Keratinocyte (primary cell): ENCODE measurements around the gene ADGRG2. TPM values are rescaled to one million over a fixed set of nuclear protein-coding genes. Genes with fewer than 3 reads are reported as not detected.

Experiments
- DNase-seq: peaks from one replicate; pipeline ENCODE4 v3.0.0-alpha.2; 2011; ENCODE audit warnings: low read depth, missing footprints, low spot score
- FAIRE-seq: peaks from 2 replicates; lab custom pipeline; 2011; peaks lifted over from hg19 to GRCh38; lab: Jason Lieb, UNC
- H2AFZ ChIP-seq: 2 replicates; pipeline ENCODE4 v1.6.0; 2012; ENCODE audit warnings: low read length, control low read depth, inconsistent platforms; ENCODE audit not compliant: control insufficient read depth
- H3K27ac ChIP-seq: 2 replicates; pipeline ENCODE4 v1.5.1; 2011; ENCODE audit warnings: low read length; ENCODE audit not compliant: control insufficient read depth, insufficient read depth
- H3K27me3 ChIP-seq: 3 replicates; pipeline ENCODE4 v1.6.0; 2011; ENCODE audit warnings: low read length; ENCODE audit not compliant: control insufficient read depth, insufficient read depth; ENCODE audit errors: extremely low read depth
- H3K36me3 ChIP-seq, 2 experiments: 2 replicates in 1 of 2; 3 replicates in 1 of 2; pipeline ENCODE4 v1.5.1; 2011; ENCODE audit warnings: low read length in 2 of 2, mild to moderate bottlenecking in 1 of 2; ENCODE audit not compliant: control insufficient read depth in 2 of 2, insufficient read depth in 2 of 2; ENCODE audit errors: extremely low read depth in 1 of 2
- H3K4me1 ChIP-seq: 3 replicates; pipeline ENCODE4 v1.5.1; 2011; ENCODE audit warnings: low read length; ENCODE audit not compliant: control insufficient read depth, insufficient read depth; ENCODE audit errors: extremely low read depth
- H3K4me2 ChIP-seq: 3 replicates; pipeline ENCODE4 v1.6.0; 2011; ENCODE audit warnings: low read depth, low read length; ENCODE audit not compliant: control insufficient read depth, insufficient read depth; ENCODE audit errors: extremely low read depth
- H3K4me3 ChIP-seq, 3 experiments: fragments of 200-600 bp in 1 of 3; sonication (generic) in 1 of 3; 2 replicates in 2 of 3; 3 replicates in 1 of 3; pipeline ENCODE4 v1.5.1; 2011 to 2016; ENCODE audit warnings: low read length in 3 of 3, mild to moderate bottlenecking in 3 of 3, control low read depth in 2 of 3, inconsistent platforms in 1 of 3, low read depth in 1 of 3, mixed read lengths in 1 of 3, mixed run types in 1 of 3, moderate library complexity in 1 of 3; ENCODE audit not compliant: control insufficient read depth in 2 of 3, insufficient read depth in 2 of 3; ENCODE audit errors: extremely low read depth in 1 of 3
- H3K79me2 ChIP-seq: 2 replicates; pipeline ENCODE4 v1.6.0; 2012; ENCODE audit warnings: low read length; ENCODE audit not compliant: control insufficient read depth, insufficient read depth
- H3K9ac ChIP-seq: 3 replicates; pipeline ENCODE4 v1.6.0; 2011; ENCODE audit warnings: low read length; ENCODE audit not compliant: control insufficient read depth, insufficient read depth; ENCODE audit errors: extremely low read depth
- H3K9me1 ChIP-seq: 3 replicates; pipeline ENCODE4 v1.6.0; 2011; ENCODE audit warnings: low read length; ENCODE audit not compliant: control insufficient read depth, insufficient read depth; ENCODE audit errors: extremely low read depth
- H3K9me3 ChIP-seq: 2 replicates; pipeline ENCODE4 v1.5.1; 2012; ENCODE audit warnings: low read depth, low read length; ENCODE audit not compliant: control insufficient read depth
- H4K20me1 ChIP-seq: 3 replicates; pipeline ENCODE4 v1.6.0; 2011; ENCODE audit warnings: low read length; ENCODE audit not compliant: control insufficient read depth, insufficient read depth; ENCODE audit errors: extremely low read depth
- EZH2 ChIP-seq: IDR thresholded peaks from one replicate; pipeline ENCODE4 v1.6.1; 2012; ENCODE audit warnings: inconsistent platforms, mild to moderate bottlenecking, low read length, moderate library complexity
- dilution Hi-C: fragments of 300-500 bp; cut with MboI; formaldehyde crosslinking; loops from one replicate; pipeline ENCODE4 v1.7.0; 2020; ENCODE audit warnings: low sequenced_read_pairs; ENCODE audit not compliant: extremely low pct_ligation_motif_present
- polyA plus RNA-seq, 5 experiments: library from polyadenylated mRNA; depleted of rRNA in 3 of 5; stranded (reverse) in 3 of 5; stranded (forward) in 1 of 5; unstranded in 1 of 5; fragments of >200 nt; gene quantifications; 1 replicate in 1 of 5; 2 replicates in 3 of 5; 3 replicates in 1 of 5; pipeline versions ENCODE4 v1.2.1 to v1.2.3, GENCODE V29; 2011 to 2012; ENCODE audit warnings: missing spikeins in 2 of 5, low read depth in 1 of 5, low replicate concordance in 1 of 5
- TF ChIP-seq, protein P1 (sequence below), 3 experiments: IDR thresholded peaks in 1 of 3; conservative IDR thresholded peaks in 1 of 3; optimal IDR thresholded peaks in 1 of 3; 2 replicates in 2 of 3; 3 replicates in 1 of 3; pipeline versions ENCODE3 to v1.5.1; 2011; ENCODE audit warnings: low read length in 3 of 3, mild to moderate bottlenecking in 3 of 3, moderate library complexity in 2 of 3, control low read depth in 1 of 3, inconsistent platforms in 1 of 3; ENCODE audit not compliant: insufficient read depth in 2 of 3; ENCODE audit errors: extremely low read depth in 1 of 3

The ADGRG2 gene
- polyA plus RNA-seq, 1 donor (not counting 4 experiments of a cell fraction or from before 2014, with no cell fraction given) = 0.20 TPM

DNA sequence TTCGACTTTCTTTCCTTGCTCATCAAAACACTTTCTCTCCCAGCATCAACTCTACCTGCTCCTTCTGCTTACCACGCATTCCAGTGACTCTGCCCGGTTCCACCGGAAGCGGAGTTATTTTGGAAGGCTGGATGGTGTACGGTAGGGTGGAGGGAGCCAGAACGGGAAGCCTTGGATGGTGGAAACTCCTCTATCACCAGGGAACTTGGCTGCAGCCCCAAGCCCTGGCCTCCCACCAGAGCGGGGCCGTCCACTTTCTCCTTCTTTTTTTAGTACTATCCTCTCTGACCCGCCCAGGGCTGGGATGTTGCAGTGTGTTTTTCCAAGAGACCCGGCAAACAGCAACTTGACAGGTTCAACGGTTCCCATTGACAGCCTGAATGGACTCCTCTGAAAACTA is 27.6 kb downstream of the ADGRG2 start:
- Histone ChIP-seq H4K20me1 (no peaks in the 10 kb centered on the region), H3K4me1 (no peaks in the 10 kb centered on the region), H2AFZ (no peak overlapping the region), H3K9me3 (peaks cover 1% of the 10 kb centered on the region), H3K9me1 (no peaks in the 10 kb centered on the region), H3K4me3 (no peak overlapping the region), H3K4me2 (no peak overlapping the region), H3K79me2 (no peaks in the 10 kb centered on the region), H3K27ac (no peak overlapping the region), H3K9ac (no peak overlapping the region), H3K36me3 (no peaks in the 10 kb centered on the region), H3K27me3 (no peaks in the 10 kb centered on the region)
- FAIRE-seq (no peak), DNase-seq (no peak)
- TF ChIP-seq EZH2 = no peak
- TF ChIP-seq, protein P1, sequence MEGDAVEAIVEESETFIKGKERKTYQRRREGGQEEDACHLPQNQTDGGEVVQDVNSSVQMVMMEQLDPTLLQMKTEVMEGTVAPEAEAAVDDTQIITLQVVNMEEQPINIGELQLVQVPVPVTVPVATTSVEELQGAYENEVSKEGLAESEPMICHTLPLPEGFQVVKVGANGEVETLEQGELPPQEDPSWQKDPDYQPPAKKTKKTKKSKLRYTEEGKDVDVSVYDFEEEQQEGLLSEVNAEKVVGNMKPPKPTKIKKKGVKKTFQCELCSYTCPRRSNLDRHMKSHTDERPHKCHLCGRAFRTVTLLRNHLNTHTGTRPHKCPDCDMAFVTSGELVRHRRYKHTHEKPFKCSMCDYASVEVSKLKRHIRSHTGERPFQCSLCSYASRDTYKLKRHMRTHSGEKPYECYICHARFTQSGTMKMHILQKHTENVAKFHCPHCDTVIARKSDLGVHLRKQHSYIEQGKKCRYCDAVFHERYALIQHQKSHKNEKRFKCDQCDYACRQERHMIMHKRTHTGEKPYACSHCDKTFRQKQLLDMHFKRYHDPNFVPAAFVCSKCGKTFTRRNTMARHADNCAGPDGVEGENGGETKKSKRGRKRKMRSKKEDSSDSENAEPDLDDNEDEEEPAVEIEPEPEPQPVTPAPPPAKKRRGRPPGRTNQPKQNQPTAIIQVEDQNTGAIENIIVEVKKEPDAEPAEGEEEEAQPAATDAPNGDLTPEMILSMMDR (optimal IDR thresholded peaks at IDR 0.05 in 1 of 3, IDR thresholded peaks at IDR 0.05 in 1 of 3, conservative IDR thresholded peaks at IDR 0.05 in 1 of 3; ENCODE audit: extremely low read depth in 1 of 3, insufficient read depth in 2 of 3, low read length in 3 of 3) = no peak
- dilution Hi-C loops = no loop called here

DNA sequence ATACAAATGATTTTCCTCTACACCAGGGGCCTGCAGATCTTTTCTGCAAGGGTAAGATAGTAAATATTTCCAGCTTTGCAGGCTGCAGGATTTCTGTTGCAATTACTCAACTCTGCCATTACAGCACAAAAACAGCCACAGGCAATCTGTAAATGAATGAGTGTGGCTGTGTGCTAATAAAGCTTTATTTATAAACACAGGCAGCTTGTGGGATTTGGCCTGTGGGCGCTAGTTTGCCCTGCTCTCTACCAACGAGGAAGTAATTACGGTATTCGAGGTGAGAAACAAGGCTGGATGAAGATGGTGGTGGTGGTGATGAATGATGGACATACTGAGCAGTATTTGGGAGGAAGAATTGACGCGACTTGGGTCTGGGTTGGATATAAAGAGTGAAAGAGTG is 30.7 kb downstream of the ADGRG2 start:
- no peak for DNase-seq
- no peaks in the 10 kb centered on the region for H3K9me1 ChIP-seq

More for the DNA sequence above, 30.7 kb downstream of the ADGRG2 start:
- no peak overlapping the region for H3K4me3 ChIP-seq
- no peak overlapping the region for H2AFZ ChIP-seq
- H3K27ac ChIP-seq = no peak overlapping the region
- H3K79me2 ChIP-seq = no peaks in the 10 kb centered on the region
- H3K4me1 ChIP-seq = no peaks in the 10 kb centered on the region
- H3K9me3 ChIP-seq = peaks cover 4% of the 10 kb centered on the region
- no peak overlapping the region for H3K4me2 ChIP-seq
- H3K9ac ChIP-seq = no peak overlapping the region
- dilution Hi-C loops = no loop called here
- no peaks in the 10 kb centered on the region for H3K27me3 ChIP-seq
- FAIRE-seq = no peak
- H4K20me1 ChIP-seq = no peaks in the 10 kb centered on the region
- no peaks in the 10 kb centered on the region for H3K36me3 ChIP-seq
- no peak for TF ChIP-seq EZH2
- TF ChIP-seq, protein P1 (optimal IDR thresholded peaks at IDR 0.05 in 1 of 3, IDR thresholded peaks at IDR 0.05 in 1 of 3, conservative IDR thresholded peaks at IDR 0.05 in 1 of 3; ENCODE audit: extremely low read depth in 1 of 3, insufficient read depth in 2 of 3, low read length in 3 of 3) = no peak
